Ovary (tissue), 3 donors: ENCODE data around the gene TSGA10IP.

Source experiments
- POLR2A ChIP-seq: fragments of 450-650 bp; IDR thresholded peaks from one replicate; pipeline ENCODE4 v1.6.1; 2017; ENCODE audit warnings: antibody characterized with exemption, mild to moderate bottlenecking, moderate library complexity
- TF ChIP-seq, protein P1 (sequence below), 3 donors: fragments of 450-650 bp in 2 of 3; fragments of 200-600 bp in 1 of 3; IDR thresholded peaks; one replicate each; pipeline versions ENCODE4 v1.5.1 to v1.8.0; 2016 to 2022; ENCODE audit warnings: antibody characterized with exemption in 3 of 3, mild to moderate bottlenecking in 1 of 3
- donor health status: DM: no; HTN: no; CAD: no.

DNA sequence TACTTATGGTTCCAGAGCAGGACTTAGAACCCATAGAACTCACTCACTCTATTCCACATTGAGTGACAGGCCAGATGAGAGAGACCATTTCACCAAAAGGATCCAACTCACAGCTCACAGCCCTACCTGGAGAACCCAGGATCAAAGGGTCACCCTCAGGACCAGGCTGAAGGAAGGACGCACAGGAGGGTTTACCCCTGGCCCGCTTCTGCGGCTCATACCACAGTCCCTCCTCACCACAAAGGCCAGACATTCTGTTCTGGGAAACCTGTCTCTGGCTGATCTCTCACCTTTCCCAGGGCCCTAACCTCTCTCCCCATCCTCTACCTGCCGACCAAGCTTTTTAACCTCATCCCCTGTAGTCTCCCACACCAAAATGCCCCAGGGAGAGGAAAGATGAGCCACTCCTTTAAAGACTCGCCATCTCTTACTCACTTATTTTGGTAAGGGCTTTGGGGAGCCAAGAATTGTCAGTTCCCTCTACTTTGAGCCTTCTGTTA is 49.7 kb upstream of the TSGA10IP start:
- TF ChIP-seq, protein P1, sequence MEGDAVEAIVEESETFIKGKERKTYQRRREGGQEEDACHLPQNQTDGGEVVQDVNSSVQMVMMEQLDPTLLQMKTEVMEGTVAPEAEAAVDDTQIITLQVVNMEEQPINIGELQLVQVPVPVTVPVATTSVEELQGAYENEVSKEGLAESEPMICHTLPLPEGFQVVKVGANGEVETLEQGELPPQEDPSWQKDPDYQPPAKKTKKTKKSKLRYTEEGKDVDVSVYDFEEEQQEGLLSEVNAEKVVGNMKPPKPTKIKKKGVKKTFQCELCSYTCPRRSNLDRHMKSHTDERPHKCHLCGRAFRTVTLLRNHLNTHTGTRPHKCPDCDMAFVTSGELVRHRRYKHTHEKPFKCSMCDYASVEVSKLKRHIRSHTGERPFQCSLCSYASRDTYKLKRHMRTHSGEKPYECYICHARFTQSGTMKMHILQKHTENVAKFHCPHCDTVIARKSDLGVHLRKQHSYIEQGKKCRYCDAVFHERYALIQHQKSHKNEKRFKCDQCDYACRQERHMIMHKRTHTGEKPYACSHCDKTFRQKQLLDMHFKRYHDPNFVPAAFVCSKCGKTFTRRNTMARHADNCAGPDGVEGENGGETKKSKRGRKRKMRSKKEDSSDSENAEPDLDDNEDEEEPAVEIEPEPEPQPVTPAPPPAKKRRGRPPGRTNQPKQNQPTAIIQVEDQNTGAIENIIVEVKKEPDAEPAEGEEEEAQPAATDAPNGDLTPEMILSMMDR (IDR thresholded peaks at IDR 0.05) = no peak
- no peak for TF ChIP-seq POLR2A
